BJ (cell line): ENCODE results near the gene FAM124B. TPM values are rescaled to one million over a fixed set of nuclear protein-coding genes. Genes with fewer than 3 reads are reported as not detected.

Source experiments
- CTCF ChIA-PET: fragments of 350-600 bp; formaldehyde crosslinking; extraction: SDS; loops from one replicate; lab custom pipeline; 2021; ENCODE audit warnings: antibody characterized with exemption, inconsistent platforms; lab: Yijun Ruan, JAX
- POLR2A ChIA-PET: fragments of 300-600 bp; sonication (Branson Sonifier 250); formaldehyde crosslinking; extraction: SDS; loops from one replicate; lab custom pipeline; 2021; ENCODE audit warnings: antibody characterized with exemption; lab: Charles Lee
- DNase-seq: peaks from one replicate; pipeline ENCODE4 v3.0.0-alpha.2; 2011; ENCODE audit warnings: low read depth
- H3K27me3 ChIP-seq: 2 replicates; pipeline ENCODE4 v1.6.0; 2011; ENCODE audit warnings: low read length; ENCODE audit not compliant: control insufficient read depth, insufficient read depth
- H3K36me3 ChIP-seq: 2 replicates; pipeline ENCODE4 v1.5.1; 2011; ENCODE audit warnings: low read length; ENCODE audit not compliant: control insufficient read depth, insufficient read depth
- H3K4me3 ChIP-seq: 2 replicates; pipeline ENCODE4 v1.5.1; 2011; ENCODE audit warnings: low read depth, mild to moderate bottlenecking, control low read depth, low read length
- CTCF ChIP-seq: IDR thresholded peaks from 2 replicates; pipeline ENCODE4 v1.5.1; 2011; ENCODE audit warnings: low read depth, mild to moderate bottlenecking, control low read depth, inconsistent platforms, low read length, moderate library complexity; ENCODE audit not compliant: insufficient read depth
- polyA plus RNA-seq: library from polyadenylated mRNA; depleted of rRNA; stranded (reverse); fragments of >200 nt; gene quantifications from 2 replicates; pipeline ENCODE4 v1.2.3, GENCODE V29; 2011

Gene FAM124B
- polyA plus RNA-seq, 1 experiment = 0.04 TPM

GRCh38 chr2:224408676-224409075 is 6.8 kb upstream of the FAM124B start:
- ChIA-PET CTCF (interaction anchor here (1.6 kb wide), 1 partner anchor 439 kb away, joined by 3 read pairs; no protein-coding TSS in a partner anchor), POLR2A (no interaction called here)
- no peaks in the 10 kb centered on the region; the same call in 1 of the 2 replicates for H3K27me3 ChIP-seq
- DNase-seq = no peak
- H3K36me3 ChIP-seq = no peaks in the 10 kb centered on the region
- H3K4me3 ChIP-seq = no peak overlapping the region
- no peak for TF ChIP-seq CTCF

GRCh38 chr2:224407241-224407701 is 5.4 kb upstream of the FAM124B start:
- Histone ChIP-seq H3K4me3 (no peak overlapping the region), H3K27me3 (no peaks in the 10 kb centered on the region; the same call in 1 of the 2 replicates), H3K36me3 (no peaks in the 10 kb centered on the region)
- ChIA-PET POLR2A (no interaction called here), CTCF (interaction anchor here (0.7 to 1.3 kb wide), 3 partner anchors 12 to 1282 kb away, joined by 3 read pairs; no protein-coding TSS in a partner anchor)
- no peak for DNase-seq
- no peak for TF ChIP-seq CTCF

GRCh38 chr2:224405841-224406370 is 4.0 kb upstream of the FAM124B start:
- Histone ChIP-seq H3K36me3 (no peaks in the 10 kb centered on the region), H3K4me3 (no peak overlapping the region), H3K27me3 (no peaks in the 10 kb centered on the region; the same call in 1 of the 2 replicates)
- CTCF ChIA-PET = no interaction called here
- POLR2A ChIA-PET = interaction anchor here (0.6 kb wide), 1 partner anchor 62 kb away, joined by 35 read pairs; no protein-coding TSS in a partner anchor
- no peak for TF ChIP-seq CTCF
- DNase-seq = no peak

GRCh38 chr2:224405412-224405811 is 3.5 kb upstream of the FAM124B start:
- H3K36me3 ChIP-seq = no peaks in the 10 kb centered on the region
- H3K4me3 ChIP-seq = no peak overlapping the region
- TF ChIP-seq CTCF = no peak
- ChIA-PET CTCF (no interaction called here), POLR2A (no interaction called here)
- no peak for DNase-seq
- no peaks in the 10 kb centered on the region; the same call in 1 of the 2 replicates for H3K27me3 ChIP-seq

GRCh38 chr2:224404796-224405195 is 2.9 kb upstream of the FAM124B start:
- no peaks in the 10 kb centered on the region; the same call in 1 of the 2 replicates for H3K27me3 ChIP-seq
- POLR2A ChIA-PET = no interaction called here
- H3K4me3 ChIP-seq = no peak overlapping the region
- H3K36me3 ChIP-seq = no peaks in the 10 kb centered on the region
- DNase-seq = no peak
- CTCF ChIA-PET = no interaction called here
- TF ChIP-seq CTCF = no peak
